IMR-90 (cell line): ENCODE data around the gene JAKMIP1. TPM values are rescaled to one million over a fixed set of nuclear protein-coding genes. Genes with fewer than 3 reads are reported as not detected.

Experiments used
- ATAC-seq: fragments of 200-7000 bp; cut with Tn5 transposase; 2 replicates; pipeline ENCODE4 v1.9.1; 2020; ENCODE audit warnings: low read depth, mild to moderate bottlenecking, moderate library complexity
- BruUV-seq: library from RNA; stranded (reverse); fragments of 400-500 nt; replicated peaks from 2 replicates; lab custom pipeline; 2021; lab: Mats Ljungman, UMichigan
- CTCF ChIA-PET: fragments of 300-600 bp; formaldehyde crosslinking; extraction: SDS; loops from one replicate; lab custom pipeline; 2021; ENCODE audit warnings: antibody characterized with exemption; lab: Yijun Ruan, JAX
- POLR2A ChIA-PET: fragments of 300-600 bp; sonication (Branson Sonifier 250); formaldehyde crosslinking; loops from one replicate; lab custom pipeline; 2022; ENCODE audit warnings: antibody characterized with exemption; ENCODE audit not compliant: unreplicated experiment; lab: Charles Lee
- DNase-seq: peaks from one replicate; pipeline ENCODE4 v3.0.0; 2013
- H2AFZ ChIP-seq: replicated peaks from 2 replicates; pipeline ENCODE3; 2013; ENCODE audit warnings: low read length, mild to moderate bottlenecking; ENCODE audit not compliant: poor library complexity
- H2AK5ac ChIP-seq: 2 replicates; pipeline ENCODE4 v1.6.1; 2013; ENCODE audit warnings: low read depth, low read length, inconsistent platforms
- H2AK9ac ChIP-seq: replicated peaks from 2 replicates; pipeline ENCODE3; 2013; ENCODE audit warnings: mild to moderate bottlenecking, low read depth, low read length, moderate library complexity; ENCODE audit not compliant: poor library complexity
- H2BK120ac ChIP-seq: 2 replicates; pipeline ENCODE4 v1.6.1; 2013; ENCODE audit warnings: low read depth, low read length, inconsistent platforms
- H2BK15ac ChIP-seq: 3 replicates; pipeline ENCODE4 v1.6.1; 2013; ENCODE audit warnings: low read depth, low read length, inconsistent platforms
- H2BK20ac ChIP-seq: 2 replicates; pipeline ENCODE4 v1.6.1; 2013; ENCODE audit warnings: low read depth, mild to moderate bottlenecking, inconsistent platforms, low read length, moderate library complexity
- H2BK5ac ChIP-seq: 2 replicates; pipeline ENCODE4 v1.6.1; 2013; ENCODE audit warnings: mild to moderate bottlenecking, low read depth, low read length, inconsistent platforms; ENCODE audit not compliant: poor library complexity, severe bottlenecking
- H3K14ac ChIP-seq: replicated peaks from 2 replicates; pipeline ENCODE4 v1.6.1; 2013; ENCODE audit warnings: low read depth, low read length, inconsistent platforms
- H3K18ac ChIP-seq: 2 replicates; pipeline ENCODE4 v1.6.1; 2013; ENCODE audit warnings: low read depth, low read length, control low read depth
- H3K23ac ChIP-seq: 2 replicates; pipeline ENCODE4 v1.6.1; 2013; ENCODE audit warnings: low read depth, low read length, inconsistent platforms
- H3K27ac ChIP-seq: 2 replicates; pipeline ENCODE4 v1.5.1; 2013; ENCODE audit warnings: mild to moderate bottlenecking, control low read depth, low read length; ENCODE audit not compliant: insufficient read depth
- H3K27me3 ChIP-seq: 2 replicates; pipeline ENCODE4 v1.6.1; 2013; ENCODE audit warnings: low read length; ENCODE audit not compliant: control insufficient read depth, insufficient read depth
- H3K36me3 ChIP-seq: 2 replicates; pipeline ENCODE4 v1.6.1; 2013; ENCODE audit warnings: low read length, mixed read lengths; ENCODE audit not compliant: control insufficient read depth, insufficient read depth
- H3K4ac ChIP-seq: 2 replicates; pipeline ENCODE4 v1.6.1; 2013; ENCODE audit warnings: low read depth, low read length, inconsistent platforms
- H3K4me1 ChIP-seq: 2 replicates; pipeline ENCODE4 v1.6.1; 2013; ENCODE audit warnings: low read length, mixed read lengths; ENCODE audit not compliant: control insufficient read depth, insufficient read depth
- H3K4me2 ChIP-seq: 2 replicates; pipeline ENCODE4 v1.6.1; 2013; ENCODE audit warnings: low read depth, mild to moderate bottlenecking, control low read depth, low read length, moderate library complexity
- H3K4me3 ChIP-seq: 2 replicates; pipeline ENCODE4 v1.5.1; 2013; ENCODE audit warnings: low read depth, mild to moderate bottlenecking, control low read depth, low read length, moderate library complexity; ENCODE audit not compliant: insufficient read depth
- H3K56ac ChIP-seq: 2 replicates; pipeline ENCODE4 v1.6.1; 2013; ENCODE audit warnings: low read length, inconsistent platforms; ENCODE audit not compliant: insufficient read depth; ENCODE audit errors: extremely low read depth
- H3K79me1 ChIP-seq, 2 experiments: 2 replicates each; pipeline ENCODE4 v1.6.1; 2013; ENCODE audit warnings: low read length in 2 of 2, inconsistent platforms in 1 of 2, low read depth in 1 of 2
- H3K9ac ChIP-seq: 2 replicates; pipeline ENCODE4 v1.6.1; 2013; ENCODE audit warnings: low read depth, low read length, control low read depth
- H3K9me1 ChIP-seq: 2 replicates; pipeline ENCODE4 v1.6.1; 2013; ENCODE audit warnings: low read length, inconsistent platforms; ENCODE audit not compliant: insufficient read depth
- H3K9me3 ChIP-seq: 2 replicates; pipeline ENCODE4 v1.6.1; 2013; ENCODE audit warnings: low read length; ENCODE audit not compliant: control insufficient read depth, insufficient read depth
- H4K20me1 ChIP-seq: 2 replicates; pipeline ENCODE4 v1.6.1; 2013; ENCODE audit warnings: low read length, inconsistent platforms; ENCODE audit not compliant: insufficient read depth
- H4K5ac ChIP-seq: 2 replicates; pipeline ENCODE4 v1.6.1; 2013; ENCODE audit warnings: mild to moderate bottlenecking, low read depth, low read length, control low read depth
- H4K8ac ChIP-seq, 2 experiments: 2 replicates each; pipeline ENCODE4 v1.6.1; 2013; ENCODE audit warnings: low read depth in 2 of 2, low read length in 2 of 2, control low read depth in 1 of 2, inconsistent platforms in 1 of 2
- H4K91ac ChIP-seq: 2 replicates; pipeline ENCODE4 v1.6.1; 2013; ENCODE audit warnings: low read depth, low read length, inconsistent platforms; ENCODE audit not compliant: insufficient read depth
- CEBPB ChIP-seq: IDR thresholded peaks from 2 replicates; pipeline ENCODE4 v1.6.1; 2012; ENCODE audit warnings: low read depth, low read length, improper control_type of control experiment
- CHD1 ChIP-seq: IDR thresholded peaks from 2 replicates; pipeline ENCODE4 v1.6.1; 2012; ENCODE audit warnings: low read depth, low read length, improper control_type of control experiment
- MAFK ChIP-seq: IDR thresholded peaks from 2 replicates; pipeline ENCODE4 v1.6.1; 2012; ENCODE audit warnings: low read depth, low read length, improper control_type of control experiment
- MAZ ChIP-seq: IDR thresholded peaks from 2 replicates; pipeline ENCODE4 v1.6.1; 2012; ENCODE audit warnings: low read depth, mild to moderate bottlenecking, low read length, improper control_type of control experiment, moderate library complexity, borderline replicate concordance
- MXI1 ChIP-seq: IDR thresholded peaks from 2 replicates; pipeline ENCODE4 v1.6.1; 2012; ENCODE audit warnings: low read depth, mild to moderate bottlenecking, low read length, moderate library complexity, borderline replicate concordance
- RAD21 ChIP-seq: IDR thresholded peaks from 2 replicates; pipeline ENCODE4 v1.6.1; 2012; ENCODE audit warnings: low read length, improper control_type of control experiment
- RCOR1 ChIP-seq: IDR thresholded peaks from 2 replicates; pipeline ENCODE4 v1.6.1; 2012; ENCODE audit warnings: mild to moderate bottlenecking, low read length, improper control_type of control experiment; ENCODE audit not compliant: insufficient replicate concordance
- SMC3 ChIP-seq: fragments of 150-350 bp; IDR thresholded peaks from 2 replicates; pipeline ENCODE4 v1.6.1; 2016; ENCODE audit warnings: low read depth, mild to moderate bottlenecking, antibody characterized with exemption, low read length, moderate library complexity
- WGBS, 2 experiments: methylation state at CpG; one replicate each; pipeline versions ENCODE4 v1.1.5 to v1.1.7; 2013; ENCODE audit warnings: missing lambda C conversion rate in 2 of 2; ENCODE audit not compliant: insufficient read length in 1 of 2; ENCODE audit errors: extremely low coverage in 2 of 2; 5-methylcytosine and 5-hydroxymethylcytosine counted together
- dilution Hi-C: fragments of 300-500 bp; cut with HindIII; formaldehyde crosslinking; loops from one replicate; pipeline ENCODE4 v1.14.3; 2018; ENCODE audit warnings: low sequenced_read_pairs; ENCODE audit not compliant: unreplicated experiment
- in situ Hi-C: fragments of 300-500 bp; cut with MboI; formaldehyde crosslinking; loops from 3 replicates; pipeline ENCODE4 v1.14.3; 2019; ENCODE audit warnings: low sequenced_read_pairs, inconsistent platforms, mixed read lengths
- intact Hi-C: fragments of 100-400 bp; cut with micrococcal nuclease; formaldehyde crosslinking; loops from 2 replicates; pipeline ENCODE4 v1.10.0; 2022
- polyA plus RNA-seq, 3 experiments: library from polyadenylated mRNA; depleted of rRNA; stranded (reverse); fragments of >200 nt; gene quantifications; 2 replicates each; pipeline ENCODE4 v1.2.3, GENCODE V29; 2012; ENCODE audit warnings: low replicate concordance in 1 of 3
- total RNA-seq: library from RNA; depleted of rRNA; stranded (reverse); fragments of >200 nt; gene quantifications from 2 replicates; pipeline ENCODE4 v1.2.3, GENCODE V29; 2012
- TF ChIP-seq, protein P1 (sequence below): fragments of 150-350 bp; IDR thresholded peaks from 2 replicates; pipeline ENCODE4 v1.6.1; 2016; ENCODE audit warnings: low read depth, mild to moderate bottlenecking, low read length, moderate library complexity, borderline replicate concordance
- TF ChIP-seq, protein P2 (sequence below): conservative IDR thresholded peaks from 2 replicates; pipeline ENCODE4 v1.5.1; 2012; ENCODE audit warnings: mild to moderate bottlenecking, low read depth, low read length, improper control_type of control experiment

Gene JAKMIP1
- total and polyA plus RNA-seq, 2 of the 4 experiments (the other 2 are of a cell fraction), result not detected

GRCh38 chr4:6055436-6055835, 144.9 kb downstream of the JAKMIP1 start:
- Histone ChIP-seq H3K56ac (no peak overlapping the region), H2AK9ac (no peak overlapping the region), H2BK5ac (no peak overlapping the region), H3K27me3 (no peaks in the 10 kb centered on the region), H2BK120ac (no peak overlapping the region), H3K9me3 (peaks cover 35% of the 10 kb centered on the region), H3K4ac (no peak overlapping the region), H3K9me1 (no peaks in the 10 kb centered on the region), H3K27ac (no peak overlapping the region), H3K23ac (no peak overlapping the region), H4K5ac (no peak overlapping the region), H4K8ac (no peak overlapping the region), H3K4me1 (no peaks in the 10 kb centered on the region), H3K18ac (no peak overlapping the region), H2AK5ac (no peak overlapping the region), H2BK15ac (no peak overlapping the region), H2BK20ac (no peak overlapping the region), H4K91ac (no peak overlapping the region), H3K4me2 (no peak overlapping the region), H3K4me3 (no peak overlapping the region), H2AFZ (no peak overlapping the region), H3K9ac (no peak overlapping the region), H3K14ac (no peak overlapping the region), H3K36me3 (no peaks in the 10 kb centered on the region), H3K79me1 (no peaks in the 10 kb centered on the region), H4K20me1 (no peaks in the 10 kb centered on the region)
- ChIA-PET POLR2A (no interaction called here), CTCF (no interaction called here)
- ATAC-seq (no peak), DNase-seq (no peak)
- WGBS, 2 experiments, result no CpG with 5 or more reads among the region's 4 CpGs
- in situ Hi-C loops, result no loop called here
- dilution Hi-C loops, result no loop called here
- TF ChIP-seq MXI1, result no peak
- no peak for TF ChIP-seq MAZ
- TF ChIP-seq, protein P1, sequence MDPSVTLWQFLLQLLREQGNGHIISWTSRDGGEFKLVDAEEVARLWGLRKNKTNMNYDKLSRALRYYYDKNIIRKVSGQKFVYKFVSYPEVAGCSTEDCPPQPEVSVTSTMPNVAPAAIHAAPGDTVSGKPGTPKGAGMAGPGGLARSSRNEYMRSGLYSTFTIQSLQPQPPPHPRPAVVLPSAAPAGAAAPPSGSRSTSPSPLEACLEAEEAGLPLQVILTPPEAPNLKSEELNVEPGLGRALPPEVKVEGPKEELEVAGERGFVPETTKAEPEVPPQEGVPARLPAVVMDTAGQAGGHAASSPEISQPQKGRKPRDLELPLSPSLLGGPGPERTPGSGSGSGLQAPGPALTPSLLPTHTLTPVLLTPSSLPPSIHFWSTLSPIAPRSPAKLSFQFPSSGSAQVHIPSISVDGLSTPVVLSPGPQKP, result no peak
- TF ChIP-seq CHD1, result no peak
- no peak for TF ChIP-seq CEBPB
- no peak for TF ChIP-seq SMC3
- no peak for TF ChIP-seq MAFK
- TF ChIP-seq RCOR1, result no peak
- TF ChIP-seq RAD21, result no peak
- TF ChIP-seq, protein P2, sequence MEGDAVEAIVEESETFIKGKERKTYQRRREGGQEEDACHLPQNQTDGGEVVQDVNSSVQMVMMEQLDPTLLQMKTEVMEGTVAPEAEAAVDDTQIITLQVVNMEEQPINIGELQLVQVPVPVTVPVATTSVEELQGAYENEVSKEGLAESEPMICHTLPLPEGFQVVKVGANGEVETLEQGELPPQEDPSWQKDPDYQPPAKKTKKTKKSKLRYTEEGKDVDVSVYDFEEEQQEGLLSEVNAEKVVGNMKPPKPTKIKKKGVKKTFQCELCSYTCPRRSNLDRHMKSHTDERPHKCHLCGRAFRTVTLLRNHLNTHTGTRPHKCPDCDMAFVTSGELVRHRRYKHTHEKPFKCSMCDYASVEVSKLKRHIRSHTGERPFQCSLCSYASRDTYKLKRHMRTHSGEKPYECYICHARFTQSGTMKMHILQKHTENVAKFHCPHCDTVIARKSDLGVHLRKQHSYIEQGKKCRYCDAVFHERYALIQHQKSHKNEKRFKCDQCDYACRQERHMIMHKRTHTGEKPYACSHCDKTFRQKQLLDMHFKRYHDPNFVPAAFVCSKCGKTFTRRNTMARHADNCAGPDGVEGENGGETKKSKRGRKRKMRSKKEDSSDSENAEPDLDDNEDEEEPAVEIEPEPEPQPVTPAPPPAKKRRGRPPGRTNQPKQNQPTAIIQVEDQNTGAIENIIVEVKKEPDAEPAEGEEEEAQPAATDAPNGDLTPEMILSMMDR, result no peak
- no TSS peak for BruUV-seq
- intact Hi-C loops, result no loop called here
